Right atrium auricular region (tissue), 2 donors: ENCODE results near the gene NR1D2. TPM values are rescaled to one million over a fixed set of nuclear protein-coding genes. Genes with fewer than 3 reads are reported as not detected.

ENCODE experiments used
- DNase-seq: peaks from one replicate; pipeline ENCODE4 v3.0.0-alpha.2; 2019; ENCODE audit warnings: low spot score
- H3K27ac ChIP-seq, 2 donors: fragments of 200-600 bp; sonication (generic); 1 replicate in 1 of 2; 2 replicates in 1 of 2; pipeline ENCODE4 v1.5.1; 2016 to 2019
- H3K27me3 ChIP-seq, 2 donors: fragments of 200-600 bp; sonication (generic); one replicate each; pipeline versions ENCODE4 v1.5.1 to v1.6.0; 2017 to 2019
- H3K36me3 ChIP-seq: fragments of 200-600 bp; sonication (generic); one replicate; pipeline ENCODE4 v1.5.1; 2016
- H3K4me1 ChIP-seq, 2 donors: fragments of 200-600 bp; sonication (generic); one replicate each; pipeline versions ENCODE4 v1.5.1 to v1.6.0; 2017 to 2019
- H3K4me3 ChIP-seq, 2 donors: fragments of 200-600 bp; sonication (generic); 1 replicate in 1 of 2; 2 replicates in 1 of 2; pipeline ENCODE4 v1.5.1; 2017 to 2019; ENCODE audit warnings: mild to moderate bottlenecking in 1 of 2, moderate library complexity in 1 of 2
- H3K9me3 ChIP-seq, 2 donors: fragments of 200-600 bp; sonication (generic); one replicate each; pipeline ENCODE4 v1.5.1; 2019
- CTCF ChIP-seq, 2 donors: fragments of 200-600 bp; sonication (generic); IDR thresholded peaks; one replicate each; pipeline ENCODE4 v1.5.1; 2019; ENCODE audit warnings: antibody characterized with exemption in 2 of 2
- total RNA-seq, 2 donors: library from RNA; depleted of rRNA; stranded (reverse); fragments of >200 nt; gene quantifications; one replicate each; pipeline ENCODE4 v1.1.0, GENCODE V29; 2016

NR1D2 gene
- total RNA-seq, 2 donors from 2014 or later: 15.8 to 27.7 TPM

- Histone ChIP-seq H3K4me3 (no peak overlapping the region), H3K9me3 (no peaks in the 10 kb centered on the region), H3K4me1 (peaks cover 0 to 16% of the 10 kb centered on the region in 2 donors), H3K36me3 (no peaks in the 10 kb centered on the region), H3K27me3 (no peaks in the 10 kb centered on the region), H3K27ac (no peak overlapping the region)
- TF ChIP-seq CTCF (IDR thresholded peaks at IDR 0.05): no peak
- DNase-seq: no peak
These were observed 39.8 kb downstream of the NR1D2 start for GRCh38 chr3:23984934-23985333.

GRCh38 chr3:23985747-23986544 lies 40.9 kb downstream of the NR1D2 start:
- no peaks in the 10 kb centered on the region for H3K27me3 ChIP-seq
- H3K27ac ChIP-seq: no peak overlapping the region
- no peak overlapping the region for H3K4me3 ChIP-seq
- no peaks in the 10 kb centered on the region for H3K36me3 ChIP-seq
- no peak for TF ChIP-seq CTCF (IDR thresholded peaks at IDR 0.05)
- peaks cover 0 to 7% of the 10 kb centered on the region in 2 donors for H3K4me1 ChIP-seq
- H3K9me3 ChIP-seq: no peaks in the 10 kb centered on the region
- DNase-seq: no peak

- H3K4me1 ChIP-seq: peaks cover 0 to 5% of the 10 kb centered on the region in 2 donors
- no peak for DNase-seq
- H3K4me3 ChIP-seq: no peak overlapping the region
- H3K9me3 ChIP-seq: no peaks in the 10 kb centered on the region
- no peak for TF ChIP-seq CTCF (IDR thresholded peaks at IDR 0.05)
- no peaks in the 10 kb centered on the region for H3K27me3 ChIP-seq
- no peak overlapping the region for H3K27ac ChIP-seq
- H3K36me3 ChIP-seq: no peaks in the 10 kb centered on the region
These were observed 42.3 kb downstream of the NR1D2 start for GRCh38 chr3:23987356-23987755.

GRCh38 chr3:23991306-23991682 lies 46.2 kb downstream of the NR1D2 start:
- Histone ChIP-seq H3K27ac (no peak overlapping the region), H3K36me3 (no peaks in the 10 kb centered on the region), H3K4me3 (no peak overlapping the region), H3K27me3 (no peaks in the 10 kb centered on the region), H3K9me3 (no peaks in the 10 kb centered on the region), H3K4me1 (peaks cover 0 to 24% of the 10 kb centered on the region in 2 donors)
- DNase-seq: no peak
- no peak for TF ChIP-seq CTCF (IDR thresholded peaks at IDR 0.05)

GRCh38 chr3:23991683-23992628 lies 46.9 kb downstream of the NR1D2 start:
- no peak for DNase-seq
- no peak overlapping the region for H3K27ac ChIP-seq
- H3K9me3 ChIP-seq: no peaks in the 10 kb centered on the region
- peaks cover 0 to 24% of the 10 kb centered on the region in 2 donors for H3K4me1 ChIP-seq
- H3K36me3 ChIP-seq: no peaks in the 10 kb centered on the region
- no peak overlapping the region for H3K4me3 ChIP-seq
- H3K27me3 ChIP-seq: no peaks in the 10 kb centered on the region
- no peak for TF ChIP-seq CTCF (IDR thresholded peaks at IDR 0.05)
